ENCODE measurements around the gene HM13.
"Not testable (repeated sequence)": the region's sequence is repeated elsewhere in the genome, so short reads cannot be mapped to it uniquely, and the experiment has no call there.

The HM13 gene

DNA sequence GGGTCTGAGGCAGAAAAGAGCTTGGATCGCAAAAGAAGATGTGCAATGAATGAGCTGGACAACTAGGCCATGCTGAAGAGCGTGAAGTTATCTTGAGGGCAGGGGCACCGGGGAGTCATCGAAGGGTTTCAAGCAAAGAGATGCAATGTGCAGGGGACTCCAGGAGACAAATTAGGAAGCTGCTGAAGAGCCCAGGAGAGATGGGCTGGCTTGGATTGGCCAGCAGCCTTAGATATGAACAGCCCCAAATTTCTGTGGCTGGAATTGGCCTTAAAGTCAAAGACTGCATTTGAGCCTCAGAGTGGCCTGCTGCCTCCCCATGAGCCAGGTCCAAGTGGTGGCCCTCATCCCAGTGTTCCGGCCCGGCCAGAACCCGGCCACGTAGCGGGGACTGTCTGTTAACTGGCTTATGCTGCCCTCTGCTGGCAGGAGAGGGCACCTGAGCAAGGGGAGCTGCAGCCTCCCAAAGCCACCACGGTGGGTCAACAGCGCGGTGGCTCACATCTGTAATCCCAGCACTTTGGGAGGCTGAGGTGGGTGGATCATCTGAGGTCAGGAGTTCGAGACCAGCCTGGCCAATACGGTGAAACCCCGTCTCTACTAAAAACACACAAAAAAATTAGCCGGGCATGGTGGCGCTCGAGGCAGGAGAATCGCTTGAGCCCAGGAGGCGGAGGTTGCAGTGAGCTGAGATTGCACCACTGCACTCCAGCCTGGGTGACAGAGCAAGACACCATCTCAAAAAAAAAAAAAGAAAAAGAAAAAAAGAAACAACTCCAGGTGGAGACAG, 11.2 kb upstream of the HM13 start:
- DNase-seq (ENCODE audit: low read depth, low spot score), result peak; percentile 64

DNA sequence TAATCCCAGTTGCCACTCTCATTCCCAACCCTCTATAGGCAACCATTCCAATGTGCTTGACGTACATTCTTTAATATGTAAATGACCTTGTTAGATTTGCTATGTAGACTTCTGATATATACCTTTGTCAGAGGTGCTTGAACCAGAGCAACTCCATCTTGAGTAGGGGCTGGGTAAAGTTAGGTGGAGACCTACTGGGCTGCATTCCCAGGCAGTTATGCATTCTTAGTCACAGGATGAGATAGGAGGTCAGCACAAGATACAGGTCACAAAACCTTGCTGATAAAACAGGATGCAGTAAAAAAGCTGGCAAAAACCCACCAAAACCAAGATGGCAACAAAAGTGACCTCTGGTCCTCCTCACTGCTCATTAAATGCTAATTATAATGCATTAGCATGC, 8.3 kb upstream of the HM13 start:
- no peak for DNase-seq (ENCODE audit: low read depth, low spot score)

DNA sequence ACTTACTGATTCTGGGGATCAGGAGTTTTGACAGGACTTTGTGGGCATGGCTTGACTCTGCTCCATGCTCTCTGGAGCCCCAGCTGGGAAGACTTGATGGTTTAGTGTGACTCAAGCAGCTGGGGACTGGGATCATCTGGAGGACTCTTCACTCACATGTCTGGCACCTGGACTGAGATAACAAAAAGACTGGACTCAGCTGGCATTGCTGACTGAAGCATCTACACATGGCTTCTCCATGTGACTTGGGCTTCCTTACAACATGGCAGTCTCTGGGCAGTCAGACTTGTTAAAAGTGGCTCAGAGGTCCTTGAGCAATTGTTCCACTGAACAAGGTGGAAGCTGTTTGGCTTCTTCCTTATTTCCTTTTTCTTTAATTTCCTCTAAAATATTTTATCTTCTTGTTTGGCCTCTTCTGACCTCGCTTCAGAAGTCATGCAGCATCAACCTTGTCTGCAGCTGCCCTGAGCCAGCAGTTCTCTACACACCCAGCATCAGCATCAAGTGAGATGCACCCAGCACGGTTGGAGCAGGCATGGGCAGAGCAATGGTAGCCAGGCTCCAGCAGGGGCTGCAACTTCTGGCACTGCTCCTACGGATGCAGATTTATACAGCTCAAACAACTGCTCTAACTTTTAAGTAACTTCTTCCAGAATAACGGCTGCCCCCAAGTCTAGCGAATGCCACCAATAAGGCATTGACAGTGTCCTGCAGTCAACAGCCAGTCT, 5.6 kb upstream of the HM13 start:
- no peak for DNase-seq (ENCODE audit: low read depth, low spot score)

DNA sequence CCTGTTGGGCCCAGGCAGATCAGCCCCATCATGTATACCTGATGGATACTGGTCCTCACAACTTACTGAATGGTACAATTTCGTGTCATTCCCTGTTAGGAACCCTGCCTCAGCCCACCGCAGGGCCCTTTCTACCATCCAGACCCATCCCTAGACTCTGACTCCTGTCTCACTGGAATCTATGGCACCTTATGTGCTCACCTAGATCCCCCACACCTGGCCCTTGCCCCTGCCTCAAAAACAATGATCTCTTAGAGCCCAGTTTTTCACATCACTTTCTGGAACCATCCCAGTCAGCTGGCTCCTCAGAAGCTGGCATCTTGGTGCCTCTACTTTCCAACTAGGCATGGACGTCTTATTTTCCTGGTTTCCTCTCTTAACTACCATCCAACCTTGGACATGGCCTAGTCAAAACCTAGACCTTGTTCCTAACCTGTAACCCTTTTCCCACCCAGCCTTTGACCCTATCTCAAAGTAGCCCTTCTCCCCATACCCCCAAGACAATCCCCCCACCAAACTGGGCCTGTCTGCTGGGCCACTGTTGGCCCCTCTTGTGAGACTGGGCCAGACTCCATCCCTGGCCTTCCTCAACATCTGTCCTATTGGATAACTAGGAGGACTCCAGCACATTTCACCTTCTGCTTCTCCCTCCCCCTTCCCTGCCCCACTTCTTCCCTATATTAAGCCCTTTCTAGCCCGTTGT, 981 bp downstream of the HM13 start:
- DNase-seq (ENCODE audit: low read depth, low spot score), result no peak

DNA sequence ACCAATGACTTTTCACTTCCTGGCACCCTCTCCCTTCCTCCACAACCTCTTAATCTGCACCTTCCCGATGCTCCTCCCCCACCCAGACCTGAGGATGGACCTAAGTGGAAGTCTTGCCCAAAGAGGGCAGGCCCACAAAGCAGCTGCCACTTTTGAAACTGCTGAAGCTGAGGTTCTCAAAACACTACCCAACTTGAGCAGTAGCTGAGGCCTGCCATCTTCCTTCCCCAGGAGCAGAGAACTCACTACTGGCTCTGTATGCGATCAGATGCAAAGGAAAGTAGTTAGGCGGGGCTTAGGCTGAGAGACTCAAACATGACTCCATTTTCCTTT, 1.5 kb downstream of the HM13 start:
- DNase-seq (ENCODE audit: low read depth, low spot score), result no peak

DNA sequence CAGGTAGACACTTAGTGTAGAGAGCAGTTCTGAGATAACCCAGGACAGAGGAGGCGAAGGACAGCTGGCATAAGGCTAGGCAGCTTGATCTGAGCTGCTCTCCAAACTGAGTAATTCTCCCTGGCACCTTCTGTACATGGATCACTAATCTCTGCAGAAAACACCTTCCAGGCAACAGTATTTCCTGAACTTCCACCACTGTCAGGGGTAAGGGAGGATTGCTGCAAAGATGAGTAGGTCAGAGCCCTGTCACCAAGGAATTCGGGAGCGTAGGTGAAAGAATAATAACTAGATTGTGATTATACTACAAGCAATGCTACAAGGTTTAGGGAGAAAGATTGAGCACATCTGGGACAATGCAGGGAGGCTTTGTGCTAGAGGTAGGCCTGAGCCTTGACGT, 1.9 kb downstream of the HM13 start:
- no peak for DNase-seq (ENCODE audit: low read depth, low spot score)

DNA sequence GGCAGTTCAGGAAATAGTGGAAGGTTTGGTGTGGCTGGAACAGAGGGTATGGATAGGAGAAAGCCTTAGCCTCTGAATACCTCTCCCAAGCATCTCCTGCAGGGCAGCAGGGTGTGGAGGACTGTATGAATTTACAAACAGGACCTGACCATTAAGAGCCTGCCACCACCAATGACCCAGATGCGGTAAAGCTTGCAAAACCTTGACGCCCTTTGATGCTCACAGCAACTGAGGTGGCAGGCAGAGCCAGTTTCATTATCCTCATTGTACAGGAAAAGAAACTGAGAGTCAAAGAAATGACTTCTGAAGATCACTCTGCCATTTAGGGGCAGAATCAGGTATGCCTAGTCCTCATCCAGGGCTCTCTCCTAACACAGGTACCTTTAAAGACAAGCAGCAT, 2.4 kb downstream of the HM13 start:
- DNase-seq (ENCODE audit: low read depth, low spot score), result no peak

DNA sequence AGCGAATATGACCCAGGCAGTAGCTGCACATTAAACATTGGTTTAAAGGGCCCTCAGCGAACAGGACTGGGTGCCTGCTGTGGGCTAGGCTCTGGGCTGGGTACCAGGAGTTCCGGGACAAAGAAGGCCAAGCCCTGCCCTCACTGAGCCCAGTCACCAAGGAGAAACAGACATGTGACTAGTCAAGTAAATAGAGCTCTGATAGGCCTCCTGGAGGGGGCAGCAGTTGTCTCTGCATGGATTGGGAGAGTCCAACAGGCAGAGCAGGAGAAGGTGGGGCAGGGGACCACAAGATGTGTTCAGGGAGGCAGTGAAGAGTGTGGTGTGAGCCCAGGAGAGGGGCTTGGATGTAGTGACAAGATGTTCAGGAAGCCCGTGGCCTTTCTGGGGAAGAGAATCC, 3.1 kb downstream of the HM13 start:
- no peak for DNase-seq (ENCODE audit: low read depth, low spot score)

DNA sequence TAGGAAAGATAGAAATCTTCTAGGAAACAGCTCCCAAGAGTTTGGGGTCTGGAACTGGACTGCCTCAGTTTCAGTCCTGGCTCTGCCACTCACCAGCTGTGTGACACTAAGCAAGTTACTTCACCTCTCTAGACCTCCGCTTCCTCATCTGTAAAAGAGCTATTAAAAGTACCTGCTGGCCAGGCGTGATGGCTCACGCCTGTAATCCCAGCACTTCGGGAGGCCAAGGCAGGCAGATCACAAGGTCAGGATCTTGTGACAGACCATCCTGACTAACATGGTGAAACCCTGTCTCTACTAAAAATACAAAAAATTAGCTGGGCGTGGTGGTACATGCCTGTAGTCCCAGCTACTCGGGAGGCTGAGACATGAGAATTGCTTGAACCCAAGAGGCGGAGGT, 7.0 kb downstream of the HM13 start:
- not testable (repeated sequence) for DNase-seq (ENCODE audit: low read depth, low spot score)

DNA sequence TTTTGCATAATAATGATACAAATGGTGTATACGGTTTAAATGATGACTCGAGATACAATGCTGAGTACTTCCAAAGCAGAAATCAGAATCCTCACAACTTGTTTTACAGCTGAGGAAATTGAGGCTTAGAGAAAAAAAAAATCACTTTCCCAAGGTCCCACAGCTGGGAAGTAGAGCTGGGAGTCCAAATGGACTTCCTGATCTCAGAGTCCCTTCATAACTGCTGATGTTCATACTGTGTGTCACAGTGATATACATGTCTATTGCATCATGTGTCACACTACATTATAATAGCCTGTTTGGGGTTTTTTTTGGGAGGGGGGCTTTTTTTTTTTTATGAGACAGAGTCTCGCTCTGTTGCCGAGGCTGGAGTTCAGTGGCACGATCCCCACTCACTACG, 8.5 kb downstream of the HM13 start:
- DNase-seq (ENCODE audit: low read depth, low spot score), result no peak

DNA sequence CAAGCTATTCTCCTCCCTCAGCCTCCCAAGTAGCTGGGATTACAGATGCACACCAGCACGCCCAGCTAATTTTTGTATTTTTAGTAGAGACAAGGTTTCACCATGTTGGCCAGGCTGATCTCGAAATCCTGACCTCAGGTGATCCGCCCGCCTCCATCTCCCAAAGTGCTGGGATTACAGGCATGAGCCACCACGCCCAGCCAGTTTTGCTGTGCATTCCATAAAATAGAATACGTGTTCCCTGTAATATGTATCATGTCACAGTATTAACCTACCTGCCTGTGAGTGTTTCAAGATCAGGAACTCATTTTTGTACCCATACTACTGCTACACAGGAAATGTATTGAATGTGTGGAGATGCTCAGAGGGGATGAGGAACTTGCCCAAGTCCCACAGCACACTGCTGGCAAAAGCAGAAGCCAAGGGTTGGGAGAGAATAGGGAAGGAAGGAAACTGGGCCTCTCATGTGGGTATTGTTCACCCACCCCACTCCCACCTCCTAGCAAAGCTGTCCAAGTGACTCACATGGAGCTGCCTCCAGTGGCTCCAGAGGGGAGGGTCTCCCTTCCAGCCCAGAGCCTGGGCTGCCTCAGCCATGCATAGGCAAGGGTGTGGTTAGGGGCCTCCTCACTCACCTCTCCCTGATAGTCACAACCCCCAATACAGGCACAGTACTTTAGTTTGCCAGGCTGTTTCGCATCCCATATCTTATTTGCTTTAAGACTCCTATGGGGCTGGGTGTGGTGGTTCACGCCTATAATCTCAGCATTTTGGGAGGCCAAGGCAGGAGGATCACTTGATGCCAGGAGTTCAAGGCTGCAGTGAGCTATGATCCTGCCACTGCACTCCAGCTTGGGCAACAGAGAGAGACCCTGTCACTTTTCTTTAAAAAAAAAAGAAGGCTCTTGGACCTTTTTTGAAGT, 9.4 kb downstream of the HM13 start:
- no peak for DNase-seq (ENCODE audit: low read depth, low spot score)

DNA sequence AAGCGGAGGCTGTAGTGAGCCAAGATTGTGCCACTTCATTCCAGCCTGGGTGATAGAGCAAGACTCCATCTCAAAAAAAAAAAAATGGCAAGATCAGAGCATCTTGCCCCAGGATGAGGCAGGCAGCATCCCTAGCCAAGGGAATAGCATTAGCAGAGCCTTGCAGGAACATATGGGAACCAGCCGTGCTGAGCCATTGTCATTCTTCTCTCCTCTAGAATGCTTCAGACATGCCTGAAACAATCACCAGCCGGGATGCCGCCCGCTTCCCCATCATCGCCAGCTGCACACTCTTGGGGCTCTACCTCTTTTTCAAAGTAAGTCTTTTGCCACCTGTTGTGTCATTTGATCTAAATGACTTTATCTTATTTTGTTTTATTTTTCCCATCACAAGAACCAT, 13.0 kb downstream of the HM13 start:
- no peak for DNase-seq (ENCODE audit: low read depth, low spot score)

DNA sequence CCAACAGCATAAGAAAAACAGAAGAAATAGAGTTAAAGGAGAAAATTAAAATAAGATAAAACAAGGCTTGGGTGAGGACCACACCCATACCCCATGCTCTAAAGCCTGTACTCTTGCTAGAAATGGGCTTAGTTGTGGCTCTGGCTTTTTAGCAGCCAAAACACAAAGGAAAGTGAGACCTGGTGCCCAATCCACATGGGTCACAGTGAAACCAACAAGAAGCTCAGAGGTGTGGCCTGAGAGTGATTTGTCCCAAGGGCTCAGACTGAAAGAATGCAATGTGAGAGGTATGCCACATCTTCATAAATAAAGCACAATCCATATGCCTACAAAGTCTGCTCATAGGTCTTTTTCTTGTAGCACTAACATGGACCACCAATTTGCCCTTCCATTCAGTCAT, 21.1 kb downstream of the HM13 start:
- DNase-seq (ENCODE audit: low read depth, low spot score), result no peak

DNA sequence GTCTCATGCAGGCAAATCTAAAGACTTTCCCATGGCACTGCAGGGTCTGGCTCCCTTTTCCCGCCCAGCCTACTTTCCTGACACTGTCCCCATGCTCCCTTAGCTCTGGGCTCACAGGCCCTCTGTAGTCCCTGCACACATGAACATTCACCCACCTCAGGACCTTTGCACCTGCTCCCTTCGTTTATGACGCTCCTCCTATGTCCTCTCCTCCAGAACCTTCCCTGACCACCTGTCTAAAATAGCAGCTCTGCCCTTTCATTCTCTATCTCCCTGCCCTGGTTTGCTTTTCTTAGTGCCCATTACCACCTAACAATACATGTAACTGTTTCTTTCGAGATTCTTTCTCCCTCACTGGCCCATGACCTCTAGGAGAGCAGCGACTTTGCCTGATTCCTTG, 22.3 kb downstream of the HM13 start:
- no peak for DNase-seq (ENCODE audit: low read depth, low spot score)

DNA sequence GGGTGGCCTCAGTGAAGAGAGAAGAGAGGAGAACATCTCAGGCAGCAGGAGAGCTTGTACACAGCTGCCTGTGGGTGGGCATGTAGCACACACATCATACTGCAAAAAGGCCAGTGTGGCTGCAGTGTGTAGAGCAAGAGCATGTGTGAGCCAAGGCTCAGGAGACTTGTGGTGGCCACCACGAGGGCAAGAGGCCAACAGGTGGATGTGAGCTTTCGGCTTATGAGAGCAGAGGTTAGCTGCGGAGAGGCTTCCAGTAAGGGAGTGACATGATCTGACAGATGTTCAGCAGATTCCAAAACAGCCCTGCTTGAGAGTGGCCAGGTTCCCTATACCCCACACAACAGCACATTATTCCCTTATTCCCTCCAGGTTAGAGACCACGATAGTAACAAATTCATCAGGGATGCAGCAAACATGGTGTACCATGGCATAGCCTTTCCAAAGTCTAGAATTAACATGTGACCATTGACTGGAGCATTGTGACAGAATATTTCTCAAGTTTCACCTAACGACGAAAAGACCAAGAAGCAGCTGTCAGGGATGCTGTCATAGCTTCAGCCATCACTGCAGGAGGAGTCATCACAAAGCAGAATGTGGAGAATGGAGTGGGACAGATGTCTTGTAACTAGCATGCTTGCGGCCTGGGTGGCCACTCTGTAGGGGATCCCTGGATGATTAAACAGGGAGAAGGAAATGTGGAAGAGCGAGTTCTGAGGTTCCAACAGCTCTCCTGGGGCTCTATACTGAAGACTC, 23.1 kb downstream of the HM13 start:
- DNase-seq (ENCODE audit: low read depth, low spot score), result no peak

DNA sequence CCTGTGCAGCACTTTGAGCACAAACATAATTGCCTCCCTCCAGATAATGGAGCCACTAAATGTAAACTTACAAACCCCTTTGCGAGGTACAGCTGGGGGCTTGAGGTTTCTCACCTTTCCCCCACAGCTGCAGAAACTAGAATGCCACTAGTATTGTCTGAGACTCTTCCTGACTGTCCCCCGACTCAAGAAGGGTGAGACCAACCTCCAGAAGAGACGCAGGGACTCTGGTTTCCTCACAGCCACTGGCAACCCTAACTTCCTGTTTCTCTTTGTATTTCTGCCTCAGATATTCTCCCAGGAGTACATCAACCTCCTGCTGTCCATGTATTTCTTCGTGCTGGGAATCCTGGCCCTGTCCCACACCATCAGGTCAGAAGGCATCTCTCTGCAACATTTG, 23.6 kb downstream of the HM13 start:
- DNase-seq (ENCODE audit: low read depth, low spot score), result no peak

DNA sequence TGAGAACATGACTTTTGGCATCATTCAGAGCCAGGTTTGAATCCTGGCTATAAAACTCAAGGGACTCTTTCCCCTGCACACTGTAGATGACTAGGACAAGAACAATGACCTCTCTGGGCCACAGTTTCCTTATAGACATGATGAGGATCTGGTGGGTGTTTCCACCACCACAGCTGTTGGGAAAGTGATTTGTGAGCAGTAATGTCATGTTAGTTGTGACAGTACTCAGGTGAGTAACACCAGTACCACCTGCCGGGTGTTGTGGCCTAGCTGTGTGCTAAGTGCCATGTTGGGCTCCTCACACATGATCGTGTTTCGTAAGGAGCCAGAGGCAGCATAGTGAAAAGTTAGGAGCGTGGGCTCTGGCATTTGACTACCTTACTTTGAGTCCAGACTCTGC, 24.1 kb downstream of the HM13 start:
- DNase-seq (ENCODE audit: low read depth, low spot score), result no peak

DNA sequence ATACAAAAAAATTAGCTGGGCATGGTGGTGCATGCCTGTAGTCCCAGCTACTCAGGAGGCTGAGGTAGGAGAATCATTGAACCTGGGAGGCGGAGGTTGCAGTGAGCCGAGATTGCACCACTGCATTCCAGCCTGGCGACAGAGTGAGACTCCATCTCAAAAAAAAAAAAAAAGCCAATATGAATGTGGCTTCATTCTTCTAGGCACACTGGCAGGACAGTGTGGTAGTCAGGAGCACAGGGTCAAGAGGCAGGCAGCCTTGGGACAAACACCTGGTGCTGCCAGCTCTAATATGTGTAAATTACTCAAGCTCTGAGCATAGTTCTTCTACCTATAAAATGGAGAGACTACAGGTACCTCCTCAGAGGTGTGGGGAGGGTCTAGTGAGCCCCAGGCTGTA, 25.4 kb downstream of the HM13 start:
- not testable (repeated sequence) for DNase-seq (ENCODE audit: low read depth, low spot score)

DNA sequence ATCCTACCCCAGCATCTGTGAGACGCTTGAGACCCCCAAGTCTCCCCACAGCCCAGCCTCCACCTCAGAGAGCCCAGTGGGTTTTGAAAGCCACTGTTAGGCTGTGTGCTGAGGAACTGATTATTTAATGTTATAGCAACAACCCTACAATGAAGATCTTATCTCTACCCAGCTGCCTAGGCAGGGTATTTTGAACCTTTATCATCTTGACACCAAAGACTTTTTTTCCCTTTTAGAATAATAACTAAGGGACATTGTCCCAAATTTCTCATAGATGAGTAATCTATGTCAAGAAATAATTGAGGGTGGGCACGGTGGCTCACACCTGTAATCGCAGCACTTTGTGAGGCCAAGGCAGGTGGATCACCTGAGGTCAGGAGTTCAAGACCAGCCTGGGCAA, 26.2 kb downstream of the HM13 start:
- DNase-seq (ENCODE audit: low read depth, low spot score), result no peak

DNA sequence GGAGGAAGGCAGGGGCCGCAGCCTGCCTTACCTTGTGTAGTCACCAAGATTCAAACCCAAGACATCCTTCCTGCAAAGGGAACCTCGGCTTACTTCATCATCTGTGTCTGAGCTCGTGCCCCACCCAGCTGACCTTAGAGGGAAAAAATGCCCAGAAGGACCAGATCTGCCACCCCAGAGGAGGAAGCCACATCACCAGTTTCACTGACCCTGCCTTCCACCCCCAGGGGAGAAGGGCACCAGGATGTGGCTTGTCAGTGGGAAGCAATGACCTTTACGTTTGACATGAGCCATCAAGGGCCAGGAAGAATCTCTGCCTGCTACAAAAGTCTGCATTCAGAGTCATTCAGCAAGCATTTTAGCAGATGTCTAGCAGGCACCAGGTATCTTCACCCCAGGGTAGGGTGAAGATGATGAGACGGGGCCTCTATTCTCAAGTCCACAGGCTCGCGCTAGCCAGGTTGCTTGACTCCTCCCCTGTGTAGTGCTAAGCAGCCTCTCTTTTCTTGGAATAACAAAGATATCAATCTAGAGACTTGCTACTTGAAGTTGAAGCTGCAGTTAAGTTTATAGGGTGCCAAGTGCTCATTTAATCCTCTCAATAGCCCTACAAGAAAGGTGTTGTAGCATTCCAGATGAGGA, 28.1 kb downstream of the HM13 start:
- DNase-seq (ENCODE audit: low read depth, low spot score), result no peak

DNA sequence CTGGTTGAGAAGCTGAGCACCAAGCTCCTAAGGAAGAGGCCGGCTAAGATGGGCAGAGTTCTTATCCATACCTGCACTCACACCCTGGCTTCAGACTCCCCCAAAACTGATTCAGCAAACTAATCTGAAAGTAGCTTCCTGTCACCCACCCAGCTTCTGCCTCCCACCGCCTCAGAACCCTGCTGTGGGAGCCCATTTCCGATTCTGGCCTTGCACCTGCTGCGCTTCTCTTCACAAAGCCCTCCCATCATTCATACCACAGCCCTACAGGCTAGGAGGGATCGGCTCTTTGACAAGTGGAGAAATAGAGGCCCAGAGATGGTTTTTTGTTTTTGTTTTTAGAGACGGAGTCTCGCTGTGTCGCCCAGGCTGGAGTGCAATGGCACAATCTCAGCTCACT, 28.7 kb downstream of the HM13 start:
- DNase-seq (ENCODE audit: low read depth, low spot score), result no peak

All from activated CD4-positive, CD25-positive, alpha-beta regulatory T cell treated with anti-CD3 and anti-CD28 coated beads, Interleukin-2, amount 50 U/mL, for 16 hours (primary cell).